Colonic mucosa (tissue), 4 donors: ENCODE results near the gene GOSR2. TPM values are rescaled to one million over a fixed set of nuclear protein-coding genes. Genes with fewer than 3 reads are reported as not detected.

Experiments used
- DNase-seq: peaks from one replicate; pipeline ENCODE4 v3.0.0-alpha.2; 2020
- H3K27ac ChIP-seq: fragments of 200-600 bp; one replicate; pipeline ENCODE4 v1.8.0; 2021
- H3K27me3 ChIP-seq: fragments of 200-600 bp; one replicate; pipeline ENCODE4 v1.8.0; 2021
- H3K36me3 ChIP-seq: fragments of 200-600 bp; one replicate; pipeline ENCODE4 v1.8.0; 2021
- H3K4me1 ChIP-seq: fragments of 200-600 bp; one replicate; pipeline ENCODE4 v1.8.0; 2021; ENCODE audit warnings: mild to moderate bottlenecking
- H3K4me3 ChIP-seq: fragments of 200-600 bp; one replicate; pipeline ENCODE4 v1.8.0; 2021
- H3K9ac ChIP-seq, 2 donors: one replicate each; pipeline ENCODE4 v1.7.0; 2013; ENCODE audit warnings: control low read depth in 2 of 2, low read depth in 2 of 2, low read length in 2 of 2
- H3K9me3 ChIP-seq: fragments of 200-600 bp; one replicate; pipeline ENCODE4 v1.8.0; 2021
- intact Hi-C: fragments of 100-400 bp; cut with DNase I; formaldehyde crosslinking; loops from one replicate; pipeline ENCODE4 v1.14.1; 2022
- total RNA-seq, 2 donors: library from RNA; stranded (reverse); fragmentation: NEBNext Ultra II Directional in 1 of 2; extraction: Animal tissue kit (Norgen Biotek cat#: 25700) in 1 of 2; gene quantifications; one replicate each; pipeline ENCODE4 v1.2.1, GENCODE V29; 2021
- TF ChIP-seq, protein P1 (sequence below): fragments of 200-600 bp; IDR thresholded peaks from one replicate; pipeline ENCODE4 v1.8.0; 2022; ENCODE audit warnings: antibody characterized with exemption, mild to moderate bottlenecking
- donor health status: healthy.
- donor health status: DM: no; HTN: no; CAD: no.
- donor health status: DM: no; HTN: no; CAD: no.

The GOSR2 gene
- total RNA-seq, 2 donors from 2014 or later: 36.5 to 39.4 TPM

DNA sequence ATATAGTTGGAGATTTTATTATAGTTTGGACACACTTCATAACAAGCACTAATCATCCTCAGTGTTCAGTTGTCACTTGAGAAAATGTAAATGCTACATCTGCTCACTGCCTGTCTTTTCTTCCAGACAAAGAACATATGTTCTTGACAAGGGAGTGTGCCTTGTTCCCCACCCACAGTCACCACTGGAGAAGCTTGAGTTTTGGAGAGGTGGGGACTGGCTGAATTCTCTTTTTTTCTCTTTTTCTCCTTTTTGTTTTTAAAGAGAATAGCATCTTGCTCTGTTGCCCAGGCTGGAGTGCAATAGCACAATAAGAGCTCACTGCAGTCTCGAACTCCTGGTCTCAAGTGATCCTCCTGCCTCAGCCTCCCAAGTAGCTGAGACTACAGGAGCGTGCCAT lies 40.6 kb downstream of the GOSR2 start:
- TF ChIP-seq, protein P1, sequence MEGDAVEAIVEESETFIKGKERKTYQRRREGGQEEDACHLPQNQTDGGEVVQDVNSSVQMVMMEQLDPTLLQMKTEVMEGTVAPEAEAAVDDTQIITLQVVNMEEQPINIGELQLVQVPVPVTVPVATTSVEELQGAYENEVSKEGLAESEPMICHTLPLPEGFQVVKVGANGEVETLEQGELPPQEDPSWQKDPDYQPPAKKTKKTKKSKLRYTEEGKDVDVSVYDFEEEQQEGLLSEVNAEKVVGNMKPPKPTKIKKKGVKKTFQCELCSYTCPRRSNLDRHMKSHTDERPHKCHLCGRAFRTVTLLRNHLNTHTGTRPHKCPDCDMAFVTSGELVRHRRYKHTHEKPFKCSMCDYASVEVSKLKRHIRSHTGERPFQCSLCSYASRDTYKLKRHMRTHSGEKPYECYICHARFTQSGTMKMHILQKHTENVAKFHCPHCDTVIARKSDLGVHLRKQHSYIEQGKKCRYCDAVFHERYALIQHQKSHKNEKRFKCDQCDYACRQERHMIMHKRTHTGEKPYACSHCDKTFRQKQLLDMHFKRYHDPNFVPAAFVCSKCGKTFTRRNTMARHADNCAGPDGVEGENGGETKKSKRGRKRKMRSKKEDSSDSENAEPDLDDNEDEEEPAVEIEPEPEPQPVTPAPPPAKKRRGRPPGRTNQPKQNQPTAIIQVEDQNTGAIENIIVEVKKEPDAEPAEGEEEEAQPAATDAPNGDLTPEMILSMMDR: no peak
- intact Hi-C loops: no loop called here
- no peak overlapping the region for H3K4me3 ChIP-seq
- no peaks in the 10 kb centered on the region for H3K4me1 ChIP-seq
- H3K9ac ChIP-seq: no peak overlapping the region
- no peaks in the 10 kb centered on the region for H3K9me3 ChIP-seq
- H3K27me3 ChIP-seq: no peaks in the 10 kb centered on the region
- H3K27ac ChIP-seq: no peak overlapping the region
- no peak for DNase-seq
- H3K36me3 ChIP-seq: no peaks in the 10 kb centered on the region

DNA sequence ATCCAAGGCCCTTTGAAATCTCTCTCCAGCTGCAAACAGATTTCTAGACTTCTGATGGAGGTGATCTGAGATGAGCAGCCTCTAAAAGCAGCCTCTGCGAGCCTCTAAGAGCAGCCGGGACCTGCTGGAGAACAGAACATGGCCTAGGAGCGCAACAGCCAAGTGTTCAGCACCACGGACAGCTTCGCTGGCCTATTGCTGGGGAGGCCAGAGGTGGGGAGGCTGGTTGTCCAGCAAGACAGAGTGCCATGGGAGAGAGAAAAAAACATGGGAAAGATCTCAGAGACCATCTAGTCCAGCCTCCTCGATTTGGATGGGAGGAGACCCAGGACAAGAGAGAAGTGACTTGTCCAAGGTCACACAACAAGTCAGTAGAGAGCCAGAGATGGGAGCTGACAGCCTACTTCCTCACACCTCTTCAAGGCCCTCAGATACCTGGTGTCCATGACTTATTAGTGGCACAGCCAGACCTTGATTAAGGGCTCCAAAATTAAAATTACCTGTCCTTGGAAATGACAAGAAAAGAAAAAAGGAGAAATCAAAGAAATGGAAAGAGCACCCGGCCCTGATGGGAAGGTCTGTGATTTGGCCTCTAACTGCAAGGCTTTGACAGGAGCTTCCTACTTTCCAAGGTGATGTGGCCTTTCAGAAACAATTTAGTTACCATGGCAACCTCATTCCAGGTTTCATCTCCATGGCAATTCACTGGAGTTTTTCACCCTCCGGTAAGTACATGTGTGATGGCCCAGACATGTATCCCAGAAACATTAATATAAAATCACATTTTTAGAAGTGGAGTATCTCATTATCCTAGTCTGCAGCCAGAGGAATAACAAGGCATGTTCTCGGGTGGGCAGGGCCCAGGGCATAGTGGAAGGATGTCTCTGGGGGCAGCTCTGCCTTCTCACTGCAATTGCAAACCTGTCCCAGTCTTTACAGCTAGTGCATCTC lies 41.6 kb downstream of the GOSR2 start:
- Histone ChIP-seq H3K27me3 (no peaks in the 10 kb centered on the region), H3K36me3 (no peaks in the 10 kb centered on the region), H3K4me1 (no peaks in the 10 kb centered on the region), H3K9me3 (no peaks in the 10 kb centered on the region), H3K9ac (no peak overlapping the region), H3K4me3 (no peak overlapping the region), H3K27ac (no peak overlapping the region)
- TF ChIP-seq, protein P1: no peak
- no peak for DNase-seq
- intact Hi-C loops: no loop called here

GRCh38 chr17:46968224-46968834 lies 45.4 kb downstream of the GOSR2 start:
- no peak for DNase-seq
- H3K9me3 ChIP-seq: no peaks in the 10 kb centered on the region
- no peak overlapping the region for H3K27ac ChIP-seq
- intact Hi-C loops: no loop called here
- H3K4me1 ChIP-seq: no peaks in the 10 kb centered on the region
- TF ChIP-seq, protein P1: no peak
- H3K36me3 ChIP-seq: no peaks in the 10 kb centered on the region
- no peak overlapping the region for H3K9ac ChIP-seq
- H3K27me3 ChIP-seq: no peaks in the 10 kb centered on the region
- no peak overlapping the region for H3K4me3 ChIP-seq

- Histone ChIP-seq H3K9ac (no peak overlapping the region), H3K4me3 (no peak overlapping the region), H3K27ac (no peak overlapping the region), H3K36me3 (no peaks in the 10 kb centered on the region), H3K27me3 (no peaks in the 10 kb centered on the region), H3K9me3 (no peaks in the 10 kb centered on the region), H3K4me1 (no peaks in the 10 kb centered on the region)
- TF ChIP-seq, protein P1: no peak
- intact Hi-C loops: no loop called here
- DNase-seq: no peak
Observed at GRCh38 chr17:46968896-46969295, 45.9 kb downstream of the GOSR2 start.

- Histone ChIP-seq H3K27me3 (no peaks in the 10 kb centered on the region), H3K4me1 (no peaks in the 10 kb centered on the region), H3K27ac (no peak overlapping the region), H3K4me3 (no peak overlapping the region), H3K9ac (no peak overlapping the region), H3K36me3 (no peaks in the 10 kb centered on the region), H3K9me3 (no peaks in the 10 kb centered on the region)
- intact Hi-C loops: no loop called here
- TF ChIP-seq, protein P1: no peak
- DNase-seq: no peak
Observed at GRCh38 chr17:46971647-46972300, 48.8 kb downstream of the GOSR2 start.
